Measurements from ENCODE around the gene SCFD2. TPM values are rescaled to one million over a fixed set of nuclear protein-coding genes. Genes with fewer than 3 reads are reported as not detected.

SCFD2 gene
- total and polyA plus RNA-seq, 2 of the 8 experiments (the other 6 are each of a cell fraction or from before 2014, with no cell fraction given): 6.2 to 10.2 TPM

- no peak for TF ChIP-seq CHD7 (IDR thresholded peaks at IDR 0.05; ENCODE audit: insufficient replicate concordance, low read length)
- TF ChIP-seq NANOG (IDR thresholded peaks at IDR 0.05; ENCODE audit: insufficient read depth, low read depth, low read length, poor library complexity, severe bottlenecking): no peak
- no peak for TF ChIP-seq GABPA (IDR thresholded peaks at IDR 0.05; ENCODE audit: borderline replicate concordance, insufficient read depth, low read length)
- TF ChIP-seq RBBP5 (IDR thresholded peaks at IDR 0.05; ENCODE audit: borderline replicate concordance, low read depth, low read length): no peak
- TF ChIP-seq CREB1 (IDR thresholded peaks at IDR 0.05): no peak
- no peak for TF ChIP-seq HDAC6 (IDR thresholded peaks at IDR 0.05; ENCODE audit: low read depth, low read length)
- TF ChIP-seq EP300 (IDR thresholded peaks at IDR 0.05; ENCODE audit: borderline replicate concordance in 1 of 2, low read depth in 2 of 2, low read length in 2 of 2): no peak
- no peak for TF ChIP-seq GTF2F1 (IDR thresholded peaks at IDR 0.05; ENCODE audit: borderline replicate concordance, low read depth, low read length)
- no peak for TF ChIP-seq CEBPB (IDR thresholded peaks at IDR 0.05; ENCODE audit: low read depth, low read length)
These were observed 166.5 kb downstream of the SCFD2 start (continued) for GRCh38 chr4:53199356-53199755.

Measured in H1 (cell line).